ENCODE data around the gene GMPPA.

GMPPA gene

DNA sequence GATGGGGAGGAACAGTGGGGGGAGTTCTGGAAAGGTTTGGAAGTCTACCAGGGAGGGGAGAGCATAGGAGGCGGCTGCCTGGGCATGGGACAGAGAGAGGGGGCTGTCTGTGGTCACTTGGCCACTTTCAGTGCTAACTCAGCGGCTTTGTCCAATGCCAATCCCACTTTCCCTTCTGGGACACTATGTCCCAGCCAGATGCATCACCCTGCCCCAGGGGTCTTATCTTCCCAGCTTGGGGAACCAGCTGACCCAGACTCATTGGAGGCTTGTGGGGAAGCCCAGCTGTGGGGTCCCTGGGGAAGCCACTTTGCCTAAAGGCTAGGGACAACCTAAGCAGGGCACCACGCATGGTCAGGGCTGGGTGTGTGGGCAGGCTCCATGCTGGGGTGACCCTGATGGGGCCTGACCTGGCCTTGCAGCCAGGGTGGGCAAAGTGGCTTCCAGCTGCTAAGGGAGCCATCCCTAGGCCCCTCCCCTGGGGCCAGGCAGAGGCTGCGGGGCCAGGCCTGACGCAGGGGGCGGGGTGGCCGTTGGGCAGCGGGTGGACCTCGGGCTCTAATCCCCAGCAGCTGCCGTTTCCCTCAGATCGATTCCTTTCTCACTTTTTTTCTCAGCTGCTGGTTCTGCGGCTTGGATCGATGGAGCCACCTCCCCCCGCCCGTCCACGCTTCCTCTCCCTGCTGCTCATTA is 14.0 kb downstream of the GMPPA start:
- no peak overlapping the region for H3K27ac ChIP-seq
- H3K4me3 ChIP-seq: no peak overlapping the region
- peaks cover 0 to 3% (median 0%) of the 10 kb centered on the region in 3 donors for H3K36me3 ChIP-seq
- intact Hi-C loops (cut with DNase I; ENCODE audit: low total_unique reads): no loop called here
- no peak for DNase-seq
- peaks cover 0 to 51% of the 10 kb centered on the region in 2 donors for H3K27me3 ChIP-seq
- H3K9me3 ChIP-seq: no peaks in the 10 kb centered on the region
- H3K4me1 ChIP-seq: peaks cover 0 to 53% (median 36%) of the 10 kb centered on the region in 4 donors
- TF ChIP-seq, protein P1, sequence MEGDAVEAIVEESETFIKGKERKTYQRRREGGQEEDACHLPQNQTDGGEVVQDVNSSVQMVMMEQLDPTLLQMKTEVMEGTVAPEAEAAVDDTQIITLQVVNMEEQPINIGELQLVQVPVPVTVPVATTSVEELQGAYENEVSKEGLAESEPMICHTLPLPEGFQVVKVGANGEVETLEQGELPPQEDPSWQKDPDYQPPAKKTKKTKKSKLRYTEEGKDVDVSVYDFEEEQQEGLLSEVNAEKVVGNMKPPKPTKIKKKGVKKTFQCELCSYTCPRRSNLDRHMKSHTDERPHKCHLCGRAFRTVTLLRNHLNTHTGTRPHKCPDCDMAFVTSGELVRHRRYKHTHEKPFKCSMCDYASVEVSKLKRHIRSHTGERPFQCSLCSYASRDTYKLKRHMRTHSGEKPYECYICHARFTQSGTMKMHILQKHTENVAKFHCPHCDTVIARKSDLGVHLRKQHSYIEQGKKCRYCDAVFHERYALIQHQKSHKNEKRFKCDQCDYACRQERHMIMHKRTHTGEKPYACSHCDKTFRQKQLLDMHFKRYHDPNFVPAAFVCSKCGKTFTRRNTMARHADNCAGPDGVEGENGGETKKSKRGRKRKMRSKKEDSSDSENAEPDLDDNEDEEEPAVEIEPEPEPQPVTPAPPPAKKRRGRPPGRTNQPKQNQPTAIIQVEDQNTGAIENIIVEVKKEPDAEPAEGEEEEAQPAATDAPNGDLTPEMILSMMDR (IDR thresholded peaks at IDR 0.05): no peak

DNA sequence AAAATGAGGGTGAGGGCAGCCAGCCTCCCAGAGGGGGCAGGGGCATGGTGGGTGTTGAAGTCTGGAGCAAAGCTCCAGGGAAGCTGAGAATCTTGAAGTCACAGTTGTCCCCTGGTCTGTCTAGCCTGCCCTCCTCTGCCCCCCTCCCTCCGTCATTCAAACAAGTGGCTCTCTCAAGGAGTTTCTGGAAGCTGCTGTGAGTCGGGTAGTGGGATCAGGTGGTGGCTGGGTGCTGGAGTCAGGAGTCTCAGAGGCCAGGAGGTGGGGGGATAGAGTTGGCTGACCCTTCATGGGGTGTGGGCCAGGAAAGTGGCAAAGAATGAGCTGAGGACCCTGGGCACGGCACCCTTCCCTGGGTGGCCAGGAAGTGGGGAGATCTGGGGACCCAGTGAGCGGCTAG is 15.1 kb downstream of the GMPPA start:
- Histone ChIP-seq H3K4me3 (no peak overlapping the region), H3K27ac (no peak overlapping the region), H3K27me3 (peaks cover 0 to 51% of the 10 kb centered on the region in 2 donors), H3K4me1 (peaks cover 0 to 46% (median 32%) of the 10 kb centered on the region in 4 donors), H3K36me3 (no peaks in the 10 kb centered on the region), H3K9me3 (no peaks in the 10 kb centered on the region)
- TF ChIP-seq, protein P1 (IDR thresholded peaks at IDR 0.05): no peak
- intact Hi-C loops (cut with DNase I; ENCODE audit: low total_unique reads): no loop called here
- no peak for DNase-seq

DNA sequence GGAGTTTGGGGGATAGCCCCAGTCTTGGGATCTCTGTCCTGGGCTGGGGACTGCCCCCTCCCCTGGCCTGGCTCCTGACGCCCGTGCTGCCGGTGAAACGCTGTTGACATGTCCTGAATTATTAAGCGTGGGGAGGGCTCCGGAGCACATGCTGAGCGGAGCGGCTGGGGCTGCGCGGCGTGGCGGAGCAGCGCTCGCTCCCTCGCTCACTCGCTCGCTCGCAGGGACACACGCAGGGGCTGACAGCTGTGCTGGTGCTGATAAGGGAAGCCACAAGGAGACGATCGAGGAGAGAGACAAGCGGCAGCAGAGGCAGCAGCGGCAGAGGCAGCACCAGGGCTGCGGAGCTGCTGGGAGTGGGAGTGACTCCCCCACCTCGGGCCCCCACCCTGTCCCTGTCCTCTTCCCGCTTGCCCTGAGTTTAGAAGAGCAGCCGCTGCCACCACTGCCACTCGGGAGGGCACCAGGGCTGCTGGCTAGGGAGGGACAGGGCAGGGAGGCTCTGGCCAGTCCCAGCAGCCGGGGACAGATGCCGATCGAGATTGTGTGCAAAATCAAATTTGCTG is 15.6 kb downstream of the GMPPA start, which contains the start of gene ASIC4:
Gene ASIC4 (plus strand): TSS at position 287 of the 566 bp plus-strand sequence. CDS start 243 bp downstream, at position 530.
- no peak within 1 kb of the TSS for H3K4me3 ChIP-seq
- peaks cover 0 to 51% of the 10 kb centered on the region in 2 donors for H3K27me3 ChIP-seq
- no peak within 1 kb of the TSS for H3K27ac ChIP-seq

DNA sequence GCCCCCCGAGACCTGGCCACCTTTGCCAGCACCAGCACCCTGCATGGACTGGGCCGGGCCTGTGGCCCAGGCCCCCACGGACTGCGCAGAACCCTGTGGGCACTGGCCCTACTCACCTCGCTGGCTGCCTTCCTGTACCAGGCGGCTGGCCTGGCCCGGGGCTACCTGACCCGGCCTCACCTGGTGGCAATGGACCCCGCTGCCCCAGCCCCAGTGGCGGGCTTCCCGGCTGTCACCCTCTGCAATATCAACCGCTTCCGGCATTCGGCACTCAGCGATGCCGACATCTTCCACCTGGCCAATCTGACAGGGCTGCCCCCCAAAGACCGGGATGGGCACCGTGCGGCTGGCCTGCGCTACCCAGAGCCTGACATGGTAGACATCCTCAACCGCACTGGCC is 16.1 kb downstream of the GMPPA start:
- intact Hi-C loops (cut with DNase I; ENCODE audit: low total_unique reads): no loop called here
- H3K9me3 ChIP-seq: no peaks in the 10 kb centered on the region
- H3K36me3 ChIP-seq: no peaks in the 10 kb centered on the region
- TF ChIP-seq, protein P1 (IDR thresholded peaks at IDR 0.05): no peak
- H3K27ac ChIP-seq: no peak overlapping the region
- H3K4me3 ChIP-seq: no peak overlapping the region
- peaks cover 0 to 51% of the 10 kb centered on the region in 2 donors for H3K27me3 ChIP-seq
- peaks cover 0 to 36% (median 22%) of the 10 kb centered on the region in 4 donors for H3K4me1 ChIP-seq
- no peak for DNase-seq

More for the DNA sequence above, 15.6 kb downstream of the GMPPA start, which contains the start of gene ASIC4:
- Histone ChIP-seq H3K4me1 (peaks cover 0 to 42% (median 27%) of the 10 kb centered on the region in 4 donors), H3K9me3 (no peaks in the 10 kb centered on the region), H3K36me3 (no peaks in the 10 kb centered on the region)
- no peak for DNase-seq
- intact Hi-C loops (cut with DNase I; ENCODE audit: low total_unique reads): no loop called here
- TF ChIP-seq, protein P1 (IDR thresholded peaks at IDR 0.05): no peak

DNA sequence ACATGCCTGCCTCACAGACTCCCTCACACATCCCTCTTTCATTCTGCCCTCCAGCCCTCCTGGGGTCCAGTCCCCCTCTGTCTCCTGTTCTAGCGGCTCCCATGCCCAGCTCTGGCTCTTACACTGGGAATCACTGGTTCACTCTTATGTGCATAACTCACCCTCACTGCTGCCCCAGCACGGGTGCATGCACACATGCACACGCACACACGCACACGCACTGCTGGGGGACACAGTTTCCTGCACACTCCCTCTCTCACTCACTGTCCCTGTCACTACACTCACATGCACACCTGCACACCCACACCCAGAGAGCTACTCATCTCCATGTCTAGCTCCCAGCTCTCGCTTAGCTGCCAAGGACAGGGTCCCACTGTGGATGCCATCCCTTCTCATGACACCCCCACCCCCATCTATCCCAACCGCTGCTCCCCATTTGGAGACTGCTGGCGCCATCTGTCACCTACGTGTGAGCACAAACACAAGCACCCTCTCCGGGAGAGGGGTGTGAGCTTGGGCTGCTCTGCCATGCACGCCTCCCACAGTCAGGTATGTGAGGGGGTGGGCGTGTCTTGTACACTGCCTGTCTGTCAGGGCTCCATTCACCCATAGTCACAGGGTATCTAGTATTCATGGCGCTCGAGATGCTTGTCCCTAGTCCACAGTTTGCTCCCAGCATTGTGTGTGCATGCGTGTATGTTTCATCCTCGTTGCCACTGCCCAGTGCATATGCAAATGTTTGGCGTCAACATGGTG is 17.4 kb downstream of the GMPPA start:
- Histone ChIP-seq H3K4me1 (peaks cover 0 to 26% (median 14%) of the 10 kb centered on the region in 4 donors), H3K4me3 (no peak overlapping the region), H3K36me3 (no peaks in the 10 kb centered on the region), H3K27me3 (peaks cover 0 to 46% of the 10 kb centered on the region in 2 donors), H3K9me3 (no peaks in the 10 kb centered on the region), H3K27ac (no peak overlapping the region)
- TF ChIP-seq, protein P1 (IDR thresholded peaks at IDR 0.05): no peak
- DNase-seq: no peak
- intact Hi-C loops (cut with DNase I; ENCODE audit: low total_unique reads): no loop called here

Measured in tibial artery (tissue), 4 donors.